GM19193 (cell line): ENCODE results near the gene RERG.

Source experiments
- POLR2A ChIP-seq: IDR thresholded peaks from 4 replicates; pipeline ENCODE4 v1.6.1; 2011; ENCODE audit not compliant: insufficient read depth, insufficient read length; ENCODE audit errors: extremely low read depth

The RERG gene

GRCh38 chr12:15205341-15206010 is 15.7 kb downstream of the RERG start:
- TF ChIP-seq POLR2A, result no peak

- no peak for TF ChIP-seq POLR2A
Measured at GRCh38 chr12:15201456-15201855, 19.8 kb downstream of the RERG start.

- TF ChIP-seq POLR2A, result no peak
Measured at GRCh38 chr12:15201056-15201455, 20.2 kb downstream of the RERG start.

- TF ChIP-seq POLR2A, result no peak
Measured at GRCh38 chr12:15200641-15201040, 20.6 kb downstream of the RERG start.

GRCh38 chr12:15199930-15200329 is 21.3 kb downstream of the RERG start:
- TF ChIP-seq POLR2A, result no peak

- no peak for TF ChIP-seq POLR2A
Measured at GRCh38 chr12:15196678-15197505, 24.3 kb downstream of the RERG start.

GRCh38 chr12:15196221-15196620 is 25.0 kb downstream of the RERG start:
- no peak for TF ChIP-seq POLR2A

- TF ChIP-seq POLR2A, result no peak
Measured at GRCh38 chr12:15194456-15195368, 26.5 kb downstream of the RERG start.

GRCh38 chr12:15193946-15194345 is 27.3 kb downstream of the RERG start:
- no peak for TF ChIP-seq POLR2A

GRCh38 chr12:15192720-15193119 is 28.5 kb downstream of the RERG start:
- no peak for TF ChIP-seq POLR2A

GRCh38 chr12:15188127-15188526 is 33.1 kb downstream of the RERG start:
- no peak for TF ChIP-seq POLR2A

GRCh38 chr12:15186597-15186996 is 34.6 kb downstream of the RERG start:
- TF ChIP-seq POLR2A, result no peak

- no peak for TF ChIP-seq POLR2A
Measured at GRCh38 chr12:15184484-15184883, 36.7 kb downstream of the RERG start.

- no peak for TF ChIP-seq POLR2A
Measured at GRCh38 chr12:15183821-15184220, 37.4 kb downstream of the RERG start.
